NCI-H1417 treated with DMSO at 0.1 percent for 48 hours (cell line): Measurements from ENCODE around the gene SLC26A6.

Experiments
- DNase-seq: peaks from one replicate; lab custom pipeline; 2025; lab: John Stamatoyannopoulos, UW

SLC26A6 gene, protein sequence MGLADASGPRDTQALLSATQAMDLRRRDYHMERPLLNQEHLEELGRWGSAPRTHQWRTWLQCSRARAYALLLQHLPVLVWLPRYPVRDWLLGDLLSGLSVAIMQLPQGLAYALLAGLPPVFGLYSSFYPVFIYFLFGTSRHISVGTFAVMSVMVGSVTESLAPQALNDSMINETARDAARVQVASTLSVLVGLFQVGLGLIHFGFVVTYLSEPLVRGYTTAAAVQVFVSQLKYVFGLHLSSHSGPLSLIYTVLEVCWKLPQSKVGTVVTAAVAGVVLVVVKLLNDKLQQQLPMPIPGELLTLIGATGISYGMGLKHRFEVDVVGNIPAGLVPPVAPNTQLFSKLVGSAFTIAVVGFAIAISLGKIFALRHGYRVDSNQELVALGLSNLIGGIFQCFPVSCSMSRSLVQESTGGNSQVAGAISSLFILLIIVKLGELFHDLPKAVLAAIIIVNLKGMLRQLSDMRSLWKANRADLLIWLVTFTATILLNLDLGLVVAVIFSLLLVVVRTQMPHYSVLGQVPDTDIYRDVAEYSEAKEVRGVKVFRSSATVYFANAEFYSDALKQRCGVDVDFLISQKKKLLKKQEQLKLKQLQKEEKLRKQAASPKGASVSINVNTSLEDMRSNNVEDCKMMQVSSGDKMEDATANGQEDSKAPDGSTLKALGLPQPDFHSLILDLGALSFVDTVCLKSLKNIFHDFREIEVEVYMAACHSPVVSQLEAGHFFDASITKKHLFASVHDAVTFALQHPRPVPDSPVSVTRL

DNA sequence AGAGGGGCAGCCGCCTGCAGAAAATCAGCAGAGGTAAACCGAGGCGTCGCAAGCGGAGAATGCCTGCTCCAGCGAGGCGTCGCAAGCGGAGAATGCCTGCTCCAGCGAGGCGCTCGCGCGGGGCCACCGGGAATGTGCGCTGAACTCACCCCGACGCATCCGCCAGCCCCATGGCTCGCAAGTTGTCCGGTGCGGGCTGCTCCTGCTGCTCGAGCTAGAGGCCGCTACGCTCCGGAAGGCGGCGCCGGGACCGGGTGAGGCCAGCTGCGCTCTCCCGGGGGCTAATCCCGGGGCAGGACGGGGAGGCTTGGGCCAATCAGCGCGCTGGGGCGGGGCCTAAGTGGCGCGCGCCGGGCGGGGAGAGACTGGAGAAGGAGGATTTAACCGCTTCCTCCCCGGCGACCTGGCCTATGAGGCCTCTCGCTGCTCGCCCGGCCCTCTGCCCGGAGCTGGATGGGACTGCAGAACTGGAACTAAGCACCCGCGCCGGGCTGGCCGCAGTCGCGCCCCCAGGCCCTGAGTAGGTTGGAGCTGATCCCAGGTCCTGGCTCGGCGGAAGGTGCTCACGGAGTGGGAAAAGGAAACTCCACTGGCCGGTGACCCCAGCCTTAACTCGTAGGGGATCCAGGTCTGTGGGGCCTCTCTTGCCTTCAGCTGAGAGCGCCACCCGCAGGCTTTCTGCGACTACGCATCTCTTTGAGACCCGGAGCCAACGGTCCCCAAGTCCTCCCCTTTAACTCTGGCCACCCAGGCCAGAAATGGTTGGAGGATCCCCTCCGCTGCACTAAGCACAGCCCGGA, at the start of gene SLC26A6:
Gene SLC26A6 (minus strand): TSS at position 240 of the 800 bp plus-strand sequence. CDS start 68 bp downstream, at position 172.
- peak; percentile 57 for DNase-seq

DNA sequence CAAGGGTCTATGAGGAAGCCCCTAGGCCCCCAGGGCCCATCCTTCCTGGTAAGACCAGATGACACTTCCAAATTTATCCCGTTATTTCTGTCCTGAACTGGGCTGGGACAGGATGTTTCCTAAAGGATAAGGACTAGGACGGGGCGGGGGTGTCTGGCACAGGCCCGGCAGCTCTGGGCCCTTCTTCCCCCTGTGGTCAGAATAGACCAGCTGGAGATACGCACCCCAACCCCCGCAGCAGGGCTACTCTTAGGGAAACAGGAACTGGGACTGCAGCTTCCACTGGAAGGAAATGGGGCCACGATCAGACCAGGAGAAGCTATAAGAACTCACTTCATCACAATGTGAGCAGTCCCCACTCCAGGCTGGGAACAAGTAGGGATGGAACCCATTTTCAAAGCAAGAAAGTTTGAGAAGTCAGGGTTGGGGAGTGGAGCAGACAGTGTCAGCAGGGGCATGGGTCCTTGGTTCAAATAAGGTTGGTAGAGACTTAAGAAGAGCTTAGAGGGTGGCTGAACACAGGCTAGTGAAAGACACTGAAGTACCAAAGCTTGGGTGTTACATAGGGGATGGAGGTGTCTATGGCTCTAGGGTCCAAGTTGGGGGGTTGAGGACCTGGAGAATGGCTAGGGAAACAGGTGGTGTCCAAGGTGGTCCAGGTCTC, 49.4 kb upstream of the SLC26A6 start:
- no peak for DNase-seq

DNA sequence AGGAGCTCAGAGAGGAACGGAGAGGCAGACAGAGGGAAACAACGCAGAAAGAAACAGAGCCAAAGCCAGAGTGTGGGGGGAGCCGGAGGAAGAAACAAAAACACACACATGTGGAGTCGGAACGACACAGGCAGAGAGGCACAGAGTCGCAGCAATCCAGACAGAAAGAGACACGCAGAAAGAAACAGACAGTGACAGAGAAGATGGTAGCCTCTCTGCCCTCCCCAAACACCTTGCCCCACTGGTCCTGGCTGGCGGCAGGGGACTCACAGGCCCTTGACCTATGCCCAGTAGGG, 48.7 kb upstream of the SLC26A6 start:
- DNase-seq = no peak

DNA sequence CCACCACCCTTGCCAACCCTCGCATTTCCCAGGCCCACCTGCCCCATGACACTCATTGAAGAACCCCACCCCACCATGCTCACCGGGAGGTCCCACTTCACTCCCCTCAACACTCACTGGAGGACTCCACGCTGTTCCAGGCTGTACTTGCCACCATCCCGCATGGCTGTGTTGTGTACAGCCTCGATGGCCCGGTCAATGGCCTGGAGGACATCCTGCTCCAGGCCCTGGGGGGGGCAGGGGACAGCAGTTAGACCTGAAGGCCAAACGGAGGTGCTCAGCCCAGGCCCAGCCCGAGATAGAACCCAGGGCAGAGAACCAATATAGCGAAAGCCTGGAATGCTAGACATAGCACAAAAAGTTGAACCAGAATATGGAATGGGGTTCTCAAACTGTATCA, 47.5 kb upstream of the SLC26A6 start:
- DNase-seq = no peak

DNA sequence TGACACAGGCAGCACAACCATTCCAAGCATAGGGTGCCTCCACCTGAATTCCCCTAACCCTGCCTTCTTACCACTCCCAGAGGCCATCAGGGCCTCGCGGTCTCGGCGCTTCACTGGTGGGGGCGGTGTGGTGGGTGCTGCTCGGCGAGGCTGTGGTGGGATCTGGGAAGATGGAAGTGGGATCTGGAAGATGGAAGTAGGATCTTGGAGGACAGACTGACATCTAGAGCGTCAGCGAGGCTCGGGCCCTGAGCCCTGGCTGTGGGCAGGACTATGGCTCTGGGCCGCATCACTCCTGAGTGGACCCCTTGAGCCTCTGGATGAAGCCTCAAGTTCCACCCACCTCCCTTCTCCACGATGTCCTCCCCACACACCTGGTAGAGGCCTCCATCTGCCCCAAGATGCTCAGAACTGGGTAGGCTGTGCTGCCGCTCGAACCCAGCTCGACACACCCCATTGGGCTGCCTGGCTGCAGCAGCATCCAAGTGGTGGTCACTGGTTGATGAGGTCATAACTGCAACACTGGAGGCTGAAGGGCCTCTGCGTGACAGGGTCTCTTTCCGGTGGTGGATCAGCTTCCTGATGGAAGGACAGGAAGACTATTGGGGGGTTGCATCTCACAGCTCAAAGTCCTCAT, 46.8 kb upstream of the SLC26A6 start:
- DNase-seq = no peak

DNA sequence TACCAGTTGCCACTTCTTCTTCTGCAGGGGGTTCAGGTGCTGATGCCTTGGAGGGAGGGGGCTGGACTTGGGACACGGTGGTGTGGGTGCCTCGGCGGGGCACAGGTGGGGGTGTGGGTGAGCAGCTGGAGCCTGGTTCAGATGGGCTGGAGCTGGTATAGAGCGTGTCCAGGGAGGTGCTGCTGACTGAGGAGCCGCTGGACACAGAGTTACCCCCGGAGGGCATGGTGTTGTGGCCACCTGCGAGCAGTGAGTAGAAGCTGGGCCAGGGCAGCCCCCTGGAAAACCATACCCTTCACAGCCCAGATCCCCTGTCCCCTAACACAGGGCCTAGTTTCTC, 46.2 kb upstream of the SLC26A6 start:
- DNase-seq = no peak

DNA sequence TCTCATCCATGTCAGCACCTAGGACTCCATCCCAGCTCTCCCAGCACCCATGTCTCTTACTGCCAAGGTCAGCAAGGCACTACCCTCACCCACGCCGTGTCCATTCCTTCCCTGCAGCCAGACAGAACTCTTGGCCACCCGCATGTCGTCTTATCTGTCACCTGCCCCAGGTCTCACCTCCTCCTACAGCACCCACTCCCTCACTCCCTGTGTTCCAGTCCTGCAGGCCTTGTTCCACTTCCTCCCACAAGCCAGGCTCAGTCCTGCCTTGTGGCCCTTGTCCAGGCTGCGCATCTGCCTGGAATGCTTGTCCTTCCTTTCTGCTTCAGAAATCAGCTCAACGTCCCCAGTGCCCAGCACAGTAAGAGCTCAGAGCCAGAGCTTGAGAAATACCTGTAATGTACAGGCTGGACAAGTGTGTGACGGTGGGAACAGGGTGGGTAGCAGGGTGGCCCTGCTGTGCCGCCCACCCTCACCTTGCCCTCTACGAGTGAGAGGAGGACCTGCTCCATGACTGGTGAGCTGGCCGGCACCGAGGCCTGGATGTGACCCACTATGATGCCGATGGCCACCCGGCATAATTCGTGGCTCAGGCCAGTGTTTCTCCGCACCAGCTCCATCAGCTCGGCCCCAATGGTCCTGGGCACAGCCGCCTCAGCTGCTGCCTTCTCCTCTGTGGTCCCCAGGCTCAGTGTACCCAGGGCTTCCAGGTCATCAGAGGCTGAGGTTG, 45.7 kb upstream of the SLC26A6 start:
- DNase-seq = no peak

DNA sequence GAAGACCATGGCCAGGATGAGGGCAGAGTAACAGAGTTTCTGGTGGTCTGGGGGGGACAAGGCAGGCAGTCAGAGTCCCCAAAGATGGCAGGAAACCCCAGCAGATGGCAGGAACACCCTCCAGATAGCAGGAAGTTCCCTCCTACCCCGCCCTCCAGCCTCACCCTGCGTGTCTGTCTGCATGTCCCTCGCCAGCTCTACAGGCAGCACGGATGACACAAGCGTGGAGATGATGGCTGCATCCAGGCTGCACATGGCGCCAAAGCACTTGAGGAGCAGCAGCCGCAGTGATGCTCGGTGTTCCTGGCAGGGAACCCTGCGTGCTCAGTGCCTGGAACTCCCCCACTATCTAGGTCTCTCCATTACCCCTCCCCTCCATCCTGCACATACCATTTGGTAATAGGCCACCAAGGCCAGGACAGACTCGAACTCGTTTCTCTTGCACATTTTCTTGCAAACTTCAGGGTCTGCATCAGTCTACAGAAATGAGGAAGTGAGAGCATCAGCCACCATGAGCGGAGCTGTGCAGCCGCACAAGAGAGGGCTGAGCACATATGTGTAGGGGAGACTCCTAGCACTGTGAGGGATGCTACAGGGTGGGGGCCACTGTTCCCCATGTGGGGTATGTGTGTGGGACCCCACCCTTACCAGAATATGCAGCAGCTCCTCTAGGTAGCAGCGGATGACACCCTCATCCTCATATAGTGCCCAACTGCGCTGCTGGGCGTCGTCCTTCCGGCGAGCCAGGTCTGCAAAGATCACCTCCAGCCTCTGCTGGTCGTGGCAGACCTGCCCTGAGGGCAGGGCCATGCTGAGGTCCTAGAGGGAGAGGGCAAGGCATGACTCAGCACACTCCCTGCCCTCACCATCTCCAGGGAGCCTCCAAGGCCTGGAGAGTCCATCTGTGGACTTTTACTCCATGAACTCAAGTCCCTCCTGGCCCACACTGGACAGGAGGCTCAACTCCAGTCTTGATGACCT, 44.4 kb upstream of the SLC26A6 start:
- no peak for DNase-seq

DNA sequence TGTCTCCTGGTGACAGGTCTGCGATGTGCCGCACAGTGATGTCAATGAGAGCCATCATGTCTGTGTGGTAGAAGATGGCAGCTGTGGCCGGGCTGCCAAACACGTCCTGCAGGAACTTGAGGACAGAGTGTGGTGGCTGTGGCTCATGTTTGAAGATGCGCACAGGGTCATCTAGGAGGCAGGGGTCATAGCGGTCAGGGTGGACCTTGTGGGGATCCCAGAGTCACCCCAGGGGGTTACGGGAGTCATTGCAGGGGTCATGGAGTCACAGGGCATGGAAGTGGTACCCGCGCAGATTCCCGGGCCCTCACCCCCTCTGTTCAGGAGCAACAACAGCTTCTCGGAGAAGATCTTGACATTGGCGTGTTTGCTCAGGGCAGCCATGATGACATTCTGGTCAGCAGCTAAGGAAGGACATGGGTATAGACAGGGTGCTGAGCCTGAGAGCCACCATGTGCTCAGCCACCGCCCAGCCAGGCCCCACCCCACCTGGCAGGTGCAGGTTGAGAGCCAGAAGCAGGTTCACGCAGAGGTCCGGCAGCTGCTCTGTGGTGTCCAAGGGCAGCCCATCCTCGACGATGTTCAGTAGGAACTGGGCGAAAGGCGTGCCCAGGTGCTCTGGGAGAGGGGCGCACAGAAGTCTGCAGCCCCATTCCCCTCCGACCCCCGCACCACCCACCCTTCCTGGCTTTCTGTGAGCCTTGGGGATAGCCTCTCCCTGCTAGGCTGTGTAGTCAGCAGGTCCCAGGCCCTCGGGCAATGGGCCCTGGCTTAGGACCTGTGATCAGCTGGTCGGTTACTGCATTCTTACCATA, 43.5 kb upstream of the SLC26A6 start:
- no peak for DNase-seq

DNA sequence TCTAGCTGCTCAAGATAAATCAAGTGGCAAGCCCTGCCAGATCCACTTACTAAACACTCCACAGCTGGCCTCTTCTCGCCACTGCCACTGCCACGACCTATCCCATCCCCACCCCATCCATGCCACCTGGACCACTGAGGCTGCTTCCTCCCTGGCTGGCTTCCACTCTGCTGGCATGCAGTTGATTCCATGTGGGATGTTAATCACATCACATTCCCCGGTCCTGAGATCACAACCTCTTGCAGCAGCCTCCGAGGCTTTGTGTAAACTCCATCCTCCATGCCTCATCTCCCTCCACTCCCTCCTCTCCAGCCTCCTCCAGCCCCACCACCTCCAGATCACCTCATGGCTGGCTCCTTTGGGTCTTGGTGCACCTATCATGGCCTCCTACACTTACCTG, 42.8 kb upstream of the SLC26A6 start:
- DNase-seq = no peak

DNA sequence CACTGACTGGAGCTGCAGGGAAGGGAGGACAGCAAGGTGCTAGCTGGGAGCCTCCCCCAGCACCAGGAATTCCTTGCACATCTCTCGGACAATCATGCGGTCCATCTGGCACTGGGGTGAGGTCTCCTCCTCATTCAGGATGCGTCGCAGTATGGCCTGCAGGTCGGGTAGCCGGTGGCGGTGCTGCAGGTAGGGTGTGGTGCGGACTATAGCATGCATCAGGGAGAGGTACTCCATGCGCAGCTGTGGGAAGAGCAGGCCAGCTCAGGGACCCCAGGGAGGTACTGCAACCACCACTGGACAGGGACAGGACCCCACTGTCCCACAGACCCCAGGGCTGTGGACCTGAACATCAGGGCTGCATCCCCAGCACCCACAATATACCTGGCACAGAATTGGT, 39.2 kb upstream of the SLC26A6 start:
- DNase-seq = no peak

DNA sequence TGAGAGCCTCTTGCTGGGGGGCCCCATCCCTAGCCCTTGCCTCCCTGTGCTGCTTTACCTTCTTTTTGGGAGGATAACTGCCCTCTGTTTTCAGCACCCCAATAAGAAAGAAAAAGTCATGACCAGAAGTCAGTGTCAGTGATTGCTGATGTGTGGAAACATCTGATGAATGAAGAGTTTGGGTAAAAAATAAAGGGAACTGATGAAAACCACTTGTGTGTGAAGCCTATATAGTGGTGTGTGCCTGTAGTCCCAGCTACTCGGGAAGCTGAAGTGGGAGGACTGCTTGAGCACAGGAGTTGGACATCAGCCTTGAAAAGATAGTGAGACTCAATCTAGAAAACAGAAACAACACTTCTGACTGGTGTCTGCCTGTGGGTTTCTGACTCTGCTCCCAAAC, 37.3 kb upstream of the SLC26A6 start:
- DNase-seq = no peak

DNA sequence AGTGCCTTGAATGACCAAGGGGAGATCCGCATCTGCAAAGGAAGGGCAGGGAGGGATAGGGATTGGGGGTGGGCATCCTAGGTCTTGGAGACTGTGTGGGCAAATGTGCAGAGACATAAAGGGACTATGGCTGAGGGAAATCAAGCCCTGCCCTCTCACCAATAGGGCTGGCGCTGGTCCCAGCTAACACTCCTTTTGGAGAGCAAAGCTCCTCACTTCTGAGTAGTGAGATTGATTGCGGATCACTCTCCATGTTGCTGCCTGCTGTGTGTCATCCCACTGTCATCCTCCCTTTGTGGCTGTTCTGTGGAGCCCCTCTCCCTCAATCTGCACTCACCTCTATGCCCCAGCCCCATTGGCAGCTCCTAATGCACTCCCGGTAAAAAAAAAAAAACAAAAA, 29.7 kb upstream of the SLC26A6 start:
- DNase-seq = no peak

DNA sequence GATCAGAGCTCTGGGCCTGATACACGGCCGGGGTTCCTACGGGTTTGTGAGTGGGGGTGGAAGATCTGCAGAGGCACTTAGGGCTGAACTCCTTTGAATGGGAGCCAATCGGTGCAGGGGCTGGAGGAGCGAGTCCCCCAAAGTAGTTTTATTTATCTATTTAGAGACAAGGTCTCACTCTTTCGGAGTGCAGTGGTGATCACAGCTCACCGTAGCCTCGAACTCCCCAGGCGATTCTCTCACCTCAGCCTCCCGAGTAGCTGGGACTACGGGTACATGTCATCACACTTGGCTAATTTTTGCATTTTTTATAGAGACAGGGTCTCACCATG, 29.0 kb upstream of the SLC26A6 start:
- DNase-seq = no peak

DNA sequence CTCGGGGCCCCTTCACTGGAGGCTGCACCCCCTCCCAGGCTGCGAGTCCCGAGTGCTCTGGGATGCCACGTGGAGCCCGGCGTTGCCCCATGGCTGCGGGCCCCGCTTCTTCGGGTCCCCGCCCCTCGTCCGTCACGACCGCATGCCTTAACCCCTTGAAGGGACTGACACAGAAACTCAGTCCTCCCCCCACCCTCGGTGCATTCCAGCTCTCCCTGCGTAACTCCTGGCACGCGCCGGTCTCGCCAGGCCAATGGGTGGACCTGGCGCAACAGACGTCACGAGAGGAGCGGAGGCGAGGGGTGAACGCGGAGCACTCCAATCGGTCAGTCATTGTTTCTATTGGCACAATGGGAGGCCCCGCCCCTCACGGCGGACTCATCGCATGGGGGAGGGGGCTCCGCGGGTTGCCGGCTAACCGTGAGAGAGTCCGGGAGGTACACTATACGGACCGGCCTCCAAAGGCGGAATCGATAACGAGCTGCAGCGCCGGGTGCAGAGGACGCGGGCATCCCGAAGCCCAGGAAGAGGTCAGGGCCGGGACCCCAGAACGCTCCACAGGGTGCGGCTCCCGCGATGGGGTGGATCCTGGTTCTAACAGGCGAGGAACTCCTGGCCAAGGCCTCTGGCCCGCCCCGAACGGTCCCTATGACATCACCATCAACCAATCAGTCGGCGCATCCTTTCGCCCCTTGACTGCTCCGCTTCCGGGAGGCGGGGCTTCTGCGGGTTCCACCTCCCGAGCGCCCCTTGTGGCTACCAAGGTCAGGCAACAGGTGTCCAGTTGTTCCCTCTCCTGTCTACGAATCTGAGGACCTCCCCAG, 28.4 kb upstream of the SLC26A6 start:
- DNase-seq = peak; percentile 73

DNA sequence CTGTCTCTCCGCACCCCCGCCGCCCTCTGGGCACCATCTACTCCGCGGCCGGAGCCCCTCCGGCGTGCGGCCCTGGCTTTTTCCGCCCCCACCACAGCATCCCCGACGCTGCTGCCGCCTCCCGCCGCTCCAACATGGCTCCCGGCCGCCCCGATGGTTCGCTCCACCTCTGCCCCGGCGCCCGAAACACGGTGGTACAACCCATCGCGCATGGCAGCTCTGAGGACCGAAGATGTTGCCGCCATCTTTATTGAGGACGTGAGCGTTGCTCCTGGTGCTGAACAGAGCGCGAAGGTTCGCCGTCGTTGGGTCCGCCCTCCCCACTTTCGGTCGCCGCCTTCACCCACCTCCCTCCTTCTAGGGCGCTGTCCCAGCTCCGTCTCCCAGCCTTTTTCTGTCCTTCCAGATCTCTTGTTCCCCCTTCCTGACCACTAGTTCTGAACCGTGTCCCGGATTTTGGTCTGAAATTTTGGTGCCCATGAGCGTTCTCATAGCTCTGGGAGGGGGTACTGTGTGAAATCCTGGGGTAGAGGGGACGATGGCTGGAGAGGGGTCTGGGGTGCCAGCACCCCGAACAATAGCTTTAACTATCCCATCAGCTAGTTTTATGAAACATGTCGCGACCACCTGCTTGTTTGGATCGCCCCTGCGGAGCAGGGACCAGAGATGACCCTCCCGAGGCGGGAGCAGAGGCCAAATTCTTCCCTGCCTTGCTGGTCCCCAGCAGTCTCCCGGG, 27.7 kb upstream of the SLC26A6 start, which contains the start of gene CELSR3:
Gene CELSR3 (minus strand): TSS at position 134 of the 736 bp plus-strand sequence. CDS start 252 bp downstream, outside the sequence.
- DNase-seq = peak; percentile 19

DNA sequence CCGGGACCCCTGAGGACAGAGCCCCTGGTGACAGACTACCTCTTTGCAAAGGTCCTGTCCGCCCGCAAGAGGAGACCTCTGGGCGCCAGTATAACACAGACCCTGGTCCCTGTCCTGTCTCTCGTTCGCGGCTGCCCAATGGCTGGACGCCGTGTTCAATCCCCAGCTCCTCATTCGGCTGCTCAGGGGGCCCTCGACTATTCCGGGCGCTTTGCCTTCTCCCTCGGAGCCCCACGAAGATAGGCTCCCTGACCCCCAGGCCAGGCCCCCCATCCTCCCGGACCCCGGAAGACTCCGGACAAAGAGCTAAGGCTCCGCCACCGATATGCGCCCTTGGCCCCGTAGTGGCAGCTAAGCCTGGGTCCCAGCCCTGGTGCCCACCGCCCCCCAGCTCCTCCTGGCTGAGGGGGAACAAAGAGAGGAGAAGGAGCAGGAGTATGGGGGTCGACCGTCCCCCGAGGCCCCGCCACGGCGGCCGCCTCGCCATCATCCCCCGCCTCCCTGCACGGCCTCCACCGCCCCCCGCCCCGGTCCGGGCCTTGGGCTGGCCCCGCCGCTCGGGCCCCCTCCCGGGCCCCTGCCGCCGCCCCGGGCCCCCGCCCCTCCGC, 27.0 kb upstream of the SLC26A6 start:
- DNase-seq = no peak
